Hindlimb muscle (tissue), 1 donor: ENCODE measurements around the gene GAD1. TPM values are rescaled to one million over a fixed set of nuclear protein-coding genes. Genes with fewer than 3 reads are reported as not detected.

Experiments used
- DNase-seq: peaks from one replicate; pipeline ENCODE4 v3.0.0-alpha.2; 2013
- polyA plus RNA-seq: library from polyadenylated mRNA; unstranded; fragments of 120-200 nt; gene quantifications from one replicate; pipeline ENCODE4 v1.2.1, GENCODE V29; 2013; ENCODE audit not compliant: insufficient read length

The GAD1 gene
- polyA plus RNA-seq, 1 donor = 0.57 TPM

DNA sequence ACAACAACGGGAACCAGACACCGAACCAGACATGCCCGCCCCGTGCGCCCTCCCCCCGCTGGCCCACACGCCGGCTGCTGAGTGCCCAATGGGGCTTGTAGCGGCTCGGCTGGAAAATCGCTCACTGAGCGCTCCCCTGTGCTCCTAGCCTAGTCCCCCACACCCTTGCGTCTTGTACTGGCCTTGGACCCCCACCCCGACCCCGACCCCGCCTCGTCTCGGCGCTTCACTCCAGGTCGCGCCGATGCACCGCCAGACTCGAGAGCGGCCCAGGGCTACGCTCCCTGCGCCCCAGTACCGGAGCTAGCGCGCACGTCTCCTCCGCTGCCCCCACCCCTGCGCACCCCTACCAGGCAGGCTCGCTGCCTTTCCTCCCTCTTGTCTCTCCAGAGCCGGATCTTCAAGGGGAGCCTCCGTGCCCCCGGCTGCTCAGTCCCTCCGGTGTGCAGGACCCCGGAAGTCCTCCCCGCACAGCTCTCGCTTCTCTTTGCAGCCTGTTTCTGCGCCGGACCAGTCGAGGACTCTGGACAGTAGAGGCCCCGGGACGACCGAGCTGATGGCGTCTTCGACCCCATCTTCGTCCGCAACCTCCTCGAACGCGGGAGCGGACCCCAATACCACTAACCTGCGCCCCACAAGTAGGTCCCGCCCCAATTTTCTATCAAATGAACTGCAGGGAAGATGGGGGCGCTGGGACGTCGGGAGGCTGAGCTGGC, 1.5 kb downstream of the GAD1 start:
- DNase-seq = no peak

DNA sequence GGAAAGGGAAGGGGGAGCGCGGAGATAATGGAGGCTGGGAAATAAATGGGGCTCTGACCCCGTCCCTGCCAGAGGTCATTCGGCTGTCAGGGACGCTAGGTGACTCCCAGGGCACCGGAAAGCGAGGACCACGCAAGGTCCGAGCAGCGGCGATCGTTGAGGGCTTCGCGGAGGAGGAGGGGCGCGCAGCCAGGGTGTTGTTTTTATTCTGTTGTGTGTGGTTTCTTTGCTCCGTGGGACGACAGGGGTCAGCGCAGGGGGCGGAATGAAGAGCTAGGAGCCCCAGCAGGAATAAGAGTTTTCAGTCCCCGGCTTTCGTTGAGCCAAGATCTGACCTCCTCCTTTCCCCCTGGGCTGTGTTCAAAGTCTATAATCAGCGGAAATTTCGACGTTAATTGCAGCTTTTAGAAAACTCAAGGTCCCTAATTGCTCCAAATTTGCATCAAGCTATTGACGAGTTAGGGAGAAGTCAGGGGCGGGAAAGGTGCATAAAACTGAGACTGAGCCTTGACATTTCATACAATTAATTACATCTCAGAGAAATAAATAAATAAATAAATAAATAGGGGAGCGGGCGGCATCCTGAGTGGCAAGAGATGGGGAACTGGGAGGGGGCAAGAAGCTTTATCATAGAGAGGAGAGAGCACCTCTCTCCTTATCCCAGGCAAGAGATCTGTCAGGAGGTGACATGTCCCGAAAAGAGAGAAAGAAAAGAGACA, 2.2 kb downstream of the GAD1 start:
- no peak for DNase-seq

DNA sequence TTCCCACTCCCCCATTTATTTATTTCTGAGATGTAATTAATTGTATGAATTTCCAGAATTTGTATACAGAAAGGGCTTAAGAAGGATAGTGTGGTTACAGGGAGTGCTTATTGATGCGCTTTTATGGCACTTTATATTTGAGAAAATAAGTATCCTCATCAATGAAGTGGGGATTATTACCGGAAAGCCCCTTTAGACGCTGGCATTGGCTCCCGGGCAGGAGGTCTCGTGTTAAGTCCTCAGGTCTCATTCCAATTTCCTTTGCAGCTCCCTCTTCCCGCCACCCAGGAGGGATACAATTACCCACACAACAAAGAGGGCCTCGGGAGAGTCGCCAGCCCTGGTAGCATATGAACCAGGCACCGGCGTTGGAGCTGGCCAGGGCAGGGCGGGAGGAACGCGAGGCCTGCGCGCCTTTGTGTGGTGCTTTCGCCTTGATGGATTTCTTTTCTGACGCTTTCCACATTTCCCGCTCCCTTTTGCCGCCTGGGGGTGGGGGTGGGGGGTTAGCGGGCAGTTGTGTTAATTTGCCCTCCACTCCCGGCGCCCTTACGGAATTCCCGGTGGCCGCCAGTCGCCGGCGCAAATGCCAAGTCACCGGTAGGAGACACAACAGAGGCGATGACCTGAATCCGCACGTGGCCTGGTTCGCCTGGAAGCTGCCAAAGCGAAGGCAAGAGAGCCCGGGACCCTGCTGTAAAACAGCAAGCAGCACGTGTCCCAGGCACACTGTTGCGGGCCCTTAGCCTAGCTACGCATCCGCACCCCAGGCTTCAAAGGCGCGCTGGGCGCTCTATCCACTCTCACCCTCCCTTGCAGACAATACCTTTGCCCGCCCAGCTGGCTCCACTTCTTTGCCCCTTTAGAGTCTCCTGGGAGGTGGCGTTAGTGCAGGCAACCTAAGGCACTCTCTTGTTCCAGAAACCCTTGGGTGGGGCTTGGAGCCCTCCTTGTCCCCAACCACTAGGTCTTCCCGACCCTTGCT, 3.3 kb downstream of the GAD1 start:
- no peak for DNase-seq

DNA sequence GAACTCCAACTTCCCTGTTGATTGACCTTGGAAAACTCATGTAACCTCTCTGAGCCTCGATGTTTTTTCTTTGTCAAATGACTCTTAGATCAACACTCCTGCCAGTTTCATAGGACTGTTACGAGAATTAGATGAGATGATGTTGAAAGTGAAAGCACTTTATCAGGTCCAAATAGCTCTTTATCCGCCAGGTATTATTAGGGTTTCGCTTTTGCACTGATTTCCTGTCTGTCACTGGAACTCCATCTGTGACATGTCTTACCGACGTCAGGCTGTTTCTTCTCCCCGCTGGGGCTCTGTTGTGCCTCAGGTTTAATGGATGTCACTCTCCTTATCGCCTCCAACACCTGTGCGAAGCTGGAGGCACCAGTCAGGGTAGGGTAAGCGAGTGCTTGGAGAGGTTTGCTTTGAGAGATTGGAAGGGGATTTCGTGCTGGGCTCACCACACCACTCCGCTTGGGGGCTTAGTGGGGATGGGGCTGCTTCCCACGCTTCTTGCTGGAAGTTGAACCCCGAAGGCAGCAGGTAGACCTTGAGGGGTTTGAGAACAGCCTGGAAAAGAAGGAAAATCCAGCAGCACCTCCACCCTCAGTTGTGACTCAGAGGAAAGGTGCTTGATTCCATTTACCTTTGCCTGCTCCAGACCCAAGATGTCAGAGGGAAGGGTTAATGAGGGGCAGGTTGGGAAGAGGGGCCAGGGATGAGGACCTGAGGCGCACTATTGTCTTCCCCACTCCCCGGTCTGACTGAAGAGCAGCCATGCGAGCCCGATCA, 4.3 kb downstream of the GAD1 start:
- DNase-seq = no peak

DNA sequence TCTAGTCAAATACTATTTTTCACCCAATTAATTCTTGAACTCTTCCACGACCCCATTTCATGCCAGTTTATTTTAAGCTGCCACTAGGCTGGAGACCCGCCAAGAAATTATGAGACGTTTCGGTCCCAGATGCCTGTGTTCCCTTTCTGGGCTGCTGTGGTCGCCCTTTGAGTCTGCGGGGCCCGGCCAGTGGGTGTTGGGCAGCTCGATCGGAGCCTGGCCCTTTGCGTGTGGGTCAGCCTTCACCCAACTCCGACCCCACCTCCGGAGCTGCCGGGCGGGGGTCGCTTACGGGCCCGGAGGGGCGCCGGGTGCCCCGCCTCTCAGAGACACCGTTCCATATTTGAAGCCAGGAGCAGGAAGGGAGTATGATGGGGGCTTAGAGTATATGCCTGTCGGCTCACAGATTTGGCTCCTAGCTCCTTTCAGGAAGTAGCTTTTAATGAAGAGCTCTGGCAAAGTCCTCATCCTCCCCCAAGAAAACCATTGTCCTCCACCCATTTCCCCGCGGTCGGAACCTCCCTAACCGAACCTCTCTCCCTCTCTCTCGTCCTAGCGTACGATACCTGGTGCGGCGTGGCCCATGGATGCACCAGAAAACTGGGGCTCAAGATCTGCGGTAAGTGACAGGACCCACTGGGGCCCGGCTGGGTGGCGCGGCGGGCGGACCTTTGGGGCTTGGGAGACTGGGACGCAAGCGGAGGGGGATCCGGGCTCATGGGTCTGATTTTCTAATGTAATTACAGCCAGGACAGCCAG, 5.0 kb downstream of the GAD1 start:
- no peak for DNase-seq

DNA sequence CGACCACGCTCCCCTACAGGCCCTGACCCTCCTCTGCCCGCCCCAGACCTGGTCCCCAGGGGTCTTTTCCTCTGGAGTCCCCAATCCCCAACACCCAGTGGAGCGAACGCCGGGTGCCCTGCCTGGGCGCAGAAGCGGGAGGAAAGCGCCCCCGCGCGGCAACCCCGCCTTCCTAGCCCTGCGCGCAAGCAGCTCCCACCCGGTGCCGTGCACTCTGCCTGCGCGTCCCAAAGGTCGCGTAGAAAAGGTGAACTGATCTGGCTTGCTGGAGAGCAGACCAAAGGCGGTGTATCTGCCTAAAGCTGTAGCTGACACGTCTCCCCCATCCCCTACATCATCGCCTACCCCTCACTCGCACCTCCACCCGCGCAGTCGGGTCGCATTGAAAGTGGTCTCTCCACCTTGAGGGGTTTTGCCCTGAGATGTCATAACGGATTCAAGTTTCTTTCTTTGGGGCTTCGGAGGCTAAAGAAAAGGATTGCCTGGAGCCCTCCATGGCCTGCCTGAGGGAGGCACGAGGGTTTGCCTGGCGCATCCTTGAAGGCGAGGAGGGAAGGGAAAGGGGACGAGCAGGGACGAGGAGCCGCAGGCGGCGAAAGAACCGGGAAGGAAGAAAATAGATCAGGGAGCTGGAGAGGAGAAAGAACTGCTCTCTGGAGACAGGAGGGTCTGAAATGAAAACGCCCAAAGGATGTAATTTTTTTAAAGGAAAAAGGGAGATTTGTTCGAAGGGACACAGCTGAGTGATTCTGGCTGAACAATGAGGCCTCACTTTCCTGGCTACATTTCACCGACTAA, 5.8 kb downstream of the GAD1 start:
- no peak for DNase-seq

DNA sequence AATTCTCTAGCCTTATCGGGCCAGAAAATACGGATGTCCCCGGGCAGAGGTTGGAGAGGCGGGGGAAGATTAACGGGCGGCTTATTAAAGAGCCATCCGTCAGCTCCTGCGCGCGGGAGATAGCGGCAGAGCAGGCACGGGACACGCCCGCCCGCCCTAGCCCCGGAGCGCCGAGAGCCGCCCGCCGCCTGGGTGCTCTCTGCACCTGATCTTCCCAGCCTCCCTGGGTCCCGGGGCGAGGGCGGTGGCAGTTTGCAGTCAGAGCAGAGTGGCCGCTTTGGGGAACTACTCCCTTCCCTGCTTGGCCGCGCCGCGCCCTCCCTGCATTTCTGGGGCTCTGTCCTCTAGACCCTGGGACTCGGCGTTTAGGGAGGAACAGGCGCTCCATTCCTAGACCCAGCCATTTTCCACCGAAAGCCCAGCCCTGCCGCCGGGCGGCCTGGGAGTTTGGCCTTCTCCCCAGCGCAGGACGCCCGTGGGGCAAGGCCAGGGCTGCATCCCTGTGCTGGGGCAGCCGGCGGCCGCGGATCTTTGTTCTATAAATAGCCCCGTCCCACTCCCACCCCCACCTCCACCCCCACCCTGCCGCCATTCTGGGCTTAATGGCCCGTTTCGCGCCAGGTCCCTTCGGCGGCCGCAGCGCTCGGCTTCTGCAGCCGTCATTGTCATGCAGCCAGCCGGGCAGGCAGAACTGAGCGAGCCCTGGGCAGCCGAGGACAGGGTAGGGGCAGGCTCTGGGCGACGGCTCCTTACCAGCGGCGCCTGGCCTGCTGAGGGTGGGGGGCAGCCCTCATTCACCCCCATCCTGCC, 6.6 kb downstream of the GAD1 start:
- no peak for DNase-seq

DNA sequence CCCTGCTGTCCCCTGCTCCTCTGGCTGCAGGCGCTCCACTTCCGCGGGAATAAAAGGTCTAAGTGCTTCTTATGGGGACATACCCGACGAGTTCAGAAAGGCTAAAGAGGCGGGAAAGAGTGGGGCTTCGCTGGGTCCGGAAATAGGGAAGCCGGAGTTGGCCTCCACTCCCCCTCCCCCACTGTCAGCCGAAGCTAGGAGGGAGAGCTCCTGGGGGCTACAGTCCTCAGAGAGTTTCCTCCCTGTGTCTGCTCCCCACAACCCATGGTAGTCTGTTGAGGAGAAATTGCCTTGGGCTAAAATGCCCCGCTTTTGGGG, 7.2 kb downstream of the GAD1 start:
- no peak for DNase-seq

DNA sequence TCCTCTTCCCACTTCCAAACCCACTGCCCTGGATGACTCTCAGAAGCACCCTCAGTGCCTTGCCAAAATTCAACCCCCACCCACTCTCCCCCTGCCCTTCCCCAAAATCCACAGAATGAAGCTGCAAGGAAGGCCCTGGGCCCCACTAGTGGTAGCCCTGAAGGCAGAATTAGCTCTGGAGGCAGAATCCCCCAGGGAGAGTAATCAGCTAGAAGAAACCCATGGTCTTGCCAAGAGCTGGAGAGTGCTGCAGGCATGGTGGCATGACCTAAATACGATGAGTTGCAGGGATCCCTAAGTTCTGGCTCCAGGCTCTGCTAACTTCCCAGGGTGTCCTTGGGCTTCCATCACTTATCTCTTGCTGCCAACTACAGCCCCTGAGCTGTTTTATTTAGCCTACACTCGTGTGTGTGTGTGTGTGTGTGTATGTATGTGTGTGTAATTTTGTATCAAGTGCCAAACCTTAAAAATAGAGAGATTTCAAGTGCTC, 7.9 kb downstream of the GAD1 start:
- no peak for DNase-seq

DNA sequence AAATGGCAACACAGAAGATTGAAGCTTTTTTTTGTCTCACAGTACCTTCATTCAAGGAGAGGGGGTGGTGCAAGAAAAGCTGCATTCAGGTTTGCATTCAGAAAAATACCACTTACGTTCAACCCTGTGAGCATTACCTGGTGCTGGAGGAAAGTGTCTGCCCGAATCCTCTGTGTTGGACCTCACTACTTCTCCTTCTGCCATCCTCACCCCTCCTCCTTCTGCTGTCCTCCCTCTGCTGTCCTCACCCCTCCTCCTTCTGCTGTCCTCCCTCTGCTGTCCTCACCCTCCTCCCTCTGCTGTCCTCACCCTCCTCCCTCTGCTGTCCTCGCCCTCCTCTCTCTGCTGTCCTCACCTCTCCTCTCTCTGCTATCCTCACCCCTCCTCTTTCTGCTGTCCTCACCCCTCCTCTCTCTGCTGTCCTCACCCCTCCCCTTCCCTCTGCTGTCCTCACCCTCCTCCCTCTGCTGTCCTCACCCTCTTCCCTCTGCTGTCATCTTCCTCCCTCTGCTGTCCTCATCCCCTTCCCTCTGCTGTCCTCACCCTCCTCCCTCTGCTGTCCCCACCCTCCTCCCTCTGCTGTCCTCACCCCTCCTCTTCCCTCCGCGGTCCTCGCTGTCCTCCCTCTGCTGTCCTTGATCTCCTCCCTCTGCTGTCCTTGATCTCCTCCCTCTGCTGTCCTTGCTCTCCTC, 11.3 kb downstream of the GAD1 start:
- no peak for DNase-seq

DNA sequence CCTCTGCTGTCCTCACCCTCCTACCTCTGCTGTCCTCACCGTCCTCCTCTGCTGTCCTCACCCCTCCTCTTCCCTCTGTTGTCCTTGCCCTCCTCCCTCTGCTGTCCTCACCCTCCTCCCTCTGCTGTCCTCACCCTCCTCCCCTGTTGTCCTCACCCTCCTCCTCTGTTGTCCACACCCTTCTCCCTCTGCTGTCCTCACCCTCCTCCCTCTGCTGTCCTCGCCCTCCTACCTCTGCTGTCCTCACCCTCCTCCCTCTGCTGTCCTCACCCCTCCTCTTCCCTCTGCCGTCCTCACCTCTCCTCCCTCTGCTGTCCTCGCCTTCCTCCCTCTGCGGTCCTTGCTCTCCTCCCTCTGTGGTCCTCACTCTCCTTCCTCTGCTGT, 11.8 kb downstream of the GAD1 start:
- no peak for DNase-seq

DNA sequence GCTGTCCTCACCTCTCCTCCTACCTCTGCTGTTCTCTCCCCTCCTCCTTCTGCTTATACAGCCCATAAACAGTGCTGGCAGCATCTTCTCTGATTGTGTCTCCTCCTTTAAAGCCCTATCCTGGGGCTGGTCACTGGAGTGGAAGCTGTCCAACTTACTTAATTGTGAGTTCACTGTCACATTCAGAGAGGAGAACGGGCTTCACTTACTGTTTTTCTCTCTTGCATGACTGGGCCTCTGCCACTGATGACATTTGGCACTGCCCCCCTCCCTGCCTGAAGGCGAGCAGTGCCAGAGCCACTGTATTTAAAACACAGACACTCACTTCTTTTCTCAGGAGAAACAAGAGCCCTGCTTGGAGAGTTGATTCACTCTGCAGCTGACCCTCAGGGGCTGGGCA, 12.3 kb downstream of the GAD1 start:
- no peak for DNase-seq

DNA sequence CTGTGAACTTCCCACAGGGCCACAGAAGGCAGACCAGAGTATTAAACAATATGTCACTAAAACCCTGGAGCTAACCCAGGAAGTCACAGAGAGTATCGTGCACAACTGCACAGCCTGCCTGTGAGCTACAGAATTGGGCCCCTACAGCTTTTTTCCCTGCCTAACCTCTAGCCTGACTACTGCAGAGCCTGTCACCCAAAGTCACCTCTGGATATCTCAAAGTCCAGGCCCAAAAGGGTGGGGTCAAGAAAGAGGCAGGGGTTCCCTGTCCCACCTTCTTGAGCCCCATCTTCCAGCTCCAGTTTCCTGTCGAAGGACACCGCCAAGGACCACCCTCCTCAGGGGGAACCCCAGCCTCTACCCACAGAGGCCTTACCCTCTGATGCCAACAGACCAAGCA, 13.5 kb downstream of the GAD1 start:
- no peak for DNase-seq

DNA sequence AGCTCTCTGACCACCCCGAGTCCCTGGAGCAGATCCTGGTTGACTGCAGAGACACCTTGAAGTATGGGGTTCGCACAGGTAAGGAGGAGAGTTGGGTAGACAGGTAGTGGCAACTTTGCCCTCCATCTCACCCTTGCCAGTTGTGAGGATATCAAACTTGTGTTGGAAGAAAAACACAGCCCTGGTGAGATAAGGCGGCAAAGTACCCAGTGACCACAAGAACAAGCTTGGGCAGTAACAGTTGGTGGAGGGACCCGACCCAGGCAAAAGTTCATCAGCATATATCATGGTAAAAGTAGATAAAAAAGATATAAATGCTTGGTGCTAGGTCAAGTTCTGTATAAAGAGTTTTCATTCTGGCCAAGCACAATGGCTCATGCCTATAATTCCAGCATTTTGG, 14.4 kb downstream of the GAD1 start:
- no peak for DNase-seq

DNA sequence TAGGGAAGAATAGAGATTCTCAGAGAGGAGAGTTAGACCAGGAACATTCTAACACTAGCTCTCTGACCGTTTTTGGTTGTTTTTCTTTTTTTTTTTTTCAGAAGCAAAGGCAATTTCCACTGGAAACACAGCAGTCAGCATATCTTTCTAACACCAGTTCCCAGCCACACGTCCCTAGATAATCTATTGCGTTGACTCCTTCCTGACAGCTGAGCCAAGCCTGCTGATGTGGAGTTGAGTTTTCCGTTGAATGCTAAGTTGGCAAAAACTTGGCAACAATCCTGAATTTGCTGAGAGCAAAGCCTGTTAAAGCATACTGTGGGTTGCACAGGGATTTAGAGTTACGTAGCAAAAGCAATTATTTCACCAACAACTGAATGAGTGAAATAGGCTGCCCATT, 19.3 kb downstream of the GAD1 start:
- no peak for DNase-seq

DNA sequence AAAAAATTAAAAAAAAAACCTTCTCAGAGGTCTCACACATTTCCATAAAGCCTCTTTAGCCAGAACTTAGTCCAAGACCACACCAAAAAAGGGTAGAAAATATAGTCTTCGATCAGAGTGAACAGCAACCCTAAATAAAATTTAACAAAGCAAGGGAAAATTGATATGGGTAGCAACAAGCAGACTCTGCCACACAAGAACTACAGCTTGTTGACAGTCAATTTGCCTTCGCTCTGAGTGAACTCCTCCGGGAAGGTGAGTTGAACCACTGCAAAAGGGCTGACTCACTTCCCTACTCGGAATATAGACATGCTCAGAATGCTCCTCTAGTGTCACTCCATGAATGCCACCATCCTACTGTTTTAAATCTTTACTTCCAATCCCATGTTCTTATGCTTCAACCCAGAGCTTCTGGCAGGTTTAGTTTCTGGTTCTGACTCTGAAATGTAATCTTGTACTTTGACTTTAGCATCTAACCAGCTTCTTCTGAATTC, 24.1 kb downstream of the GAD1 start:
- no peak for DNase-seq

DNA sequence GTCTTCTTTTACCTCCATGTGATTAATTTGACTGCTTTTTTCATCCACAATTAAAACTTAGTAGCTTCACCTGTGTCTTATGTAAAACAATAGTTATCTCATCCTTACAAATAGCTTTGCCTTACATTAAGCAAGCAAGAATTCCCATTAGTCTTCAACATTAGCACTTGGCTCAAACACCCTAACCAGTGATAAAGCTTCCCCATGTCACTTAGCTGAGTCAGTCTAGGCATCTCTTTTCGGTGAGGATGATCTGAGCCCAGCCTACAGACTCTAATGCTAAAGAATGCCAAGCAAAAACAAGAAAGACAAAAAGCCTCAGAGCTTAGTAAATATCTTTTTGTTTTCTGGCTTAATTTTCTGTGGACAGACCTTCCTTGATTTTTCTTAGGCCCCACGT, 26.1 kb downstream of the GAD1 start:
- no peak for DNase-seq

DNA sequence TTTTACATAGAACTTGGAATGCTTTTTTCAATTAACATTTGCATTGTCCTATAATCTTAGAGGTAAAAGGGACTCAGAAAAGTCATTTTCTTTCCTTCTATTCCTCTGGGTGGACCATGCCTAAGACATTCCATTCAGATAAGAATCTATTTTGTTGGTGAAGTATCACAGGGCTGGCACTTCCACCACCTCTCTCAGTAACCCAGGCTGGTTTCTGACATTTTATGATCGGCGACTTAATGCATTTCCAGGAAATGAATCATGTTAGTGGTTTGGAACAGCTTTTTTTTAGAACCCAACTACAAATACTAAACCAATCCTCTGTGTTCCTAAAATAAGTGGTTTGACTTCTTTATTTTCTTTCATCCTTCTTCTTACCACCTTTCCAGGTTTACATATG, 27.0 kb downstream of the GAD1 start:
- no peak for DNase-seq

DNA sequence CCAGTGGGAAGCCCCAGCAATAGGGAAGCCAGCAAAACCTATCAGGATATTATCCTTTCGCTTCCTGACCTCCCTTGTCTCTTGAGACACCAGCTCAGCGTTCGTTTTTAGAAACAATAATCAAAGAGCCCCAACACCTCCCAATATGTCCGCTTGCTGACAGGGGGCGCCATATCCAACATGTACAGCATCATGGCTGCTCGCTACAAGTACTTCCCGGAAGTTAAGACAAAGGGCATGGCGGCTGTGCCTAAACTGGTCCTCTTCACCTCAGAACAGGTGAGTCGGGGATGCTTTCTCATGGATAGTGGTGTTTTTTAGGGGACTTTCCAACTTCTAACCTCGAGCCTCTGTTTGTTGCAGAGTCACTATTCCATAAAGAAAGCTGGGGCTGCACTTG, 28.7 kb downstream of the GAD1 start:
- DNase-seq = no peak
